GM21447 (cell line): ENCODE results near the gene PCBP3.
"Not testable (repeated sequence)": the region's sequence is repeated elsewhere in the genome, so short reads cannot be mapped to it uniquely, and the experiment has no call there.

Experiments
- ATAC-seq: cut with Tn5 transposase; IDR thresholded peaks from one replicate; pipeline ENCODE4 v1.9.1; 2021; ENCODE audit not compliant: unreplicated experiment

The PCBP3 gene

GRCh38 chr21:45836694-45837670, 193.5 kb downstream of the PCBP3 start:
- no peak for ATAC-seq

GRCh38 chr21:45837936-45838335, 194.4 kb downstream of the PCBP3 start:
- ATAC-seq = no peak

- ATAC-seq = no peak
Measured at GRCh38 chr21:45838634-45839033, 195.1 kb downstream of the PCBP3 start.

- no peak for ATAC-seq
Measured at GRCh38 chr21:45839274-45839673, 195.7 kb downstream of the PCBP3 start.

- no peak for ATAC-seq
Measured at GRCh38 chr21:45841033-45841432, 197.5 kb downstream of the PCBP3 start.

- ATAC-seq = no peak
Measured at GRCh38 chr21:45843426-45843825, 199.9 kb downstream of the PCBP3 start.

GRCh38 chr21:45844181-45844580, 200.7 kb downstream of the PCBP3 start:
- no peak for ATAC-seq

- no peak for ATAC-seq
Measured at GRCh38 chr21:45845063-45845769, 201.7 kb downstream of the PCBP3 start.

GRCh38 chr21:45845770-45846090, 202.2 kb downstream of the PCBP3 start:
- ATAC-seq = no peak

GRCh38 chr21:45846373-45847160, 203.0 kb downstream of the PCBP3 start:
- ATAC-seq = no peak

- ATAC-seq = no peak
Measured at GRCh38 chr21:45847870-45848269, 204.3 kb downstream of the PCBP3 start.

GRCh38 chr21:45848331-45848730, 204.8 kb downstream of the PCBP3 start:
- ATAC-seq = no peak

GRCh38 chr21:45848805-45849204, 205.3 kb downstream of the PCBP3 start:
- ATAC-seq = no peak

- ATAC-seq = no peak
Measured at GRCh38 chr21:45849651-45850050, 206.1 kb downstream of the PCBP3 start.

GRCh38 chr21:45850181-45850580, 206.7 kb downstream of the PCBP3 start:
- ATAC-seq = no peak

GRCh38 chr21:45852386-45852785, 208.9 kb downstream of the PCBP3 start:
- ATAC-seq = not testable (repeated sequence)

- no peak for ATAC-seq
Measured at GRCh38 chr21:45852886-45853400, 209.4 kb downstream of the PCBP3 start.

- ATAC-seq = no peak
Measured at GRCh38 chr21:45853703-45854342, 210.3 kb downstream of the PCBP3 start.

GRCh38 chr21:45854690-45855247, 211.2 kb downstream of the PCBP3 start:
- ATAC-seq = no peak

GRCh38 chr21:45855248-45855811, 211.8 kb downstream of the PCBP3 start:
- ATAC-seq = no peak
